HEK293T (cell line): Measurements from ENCODE around the gene SLC9C2.

ENCODE experiments used
- ELF4 ChIP-seq: fragments of 450-650 bp; IDR thresholded peaks from 2 replicates; pipeline ENCODE4 v1.6.1; 2017; ENCODE audit warnings: antibody characterized with exemption
- LEF1 ChIP-seq: fragments of 450-650 bp; IDR thresholded peaks from 2 replicates; pipeline ENCODE4 v1.6.1; 2017; ENCODE audit warnings: mild to moderate bottlenecking, borderline replicate concordance
- SUZ12 ChIP-seq: fragments of 450-650 bp; IDR thresholded peaks from 2 replicates; pipeline ENCODE4 v1.6.1; 2016; ENCODE audit warnings: mild to moderate bottlenecking

DNA sequence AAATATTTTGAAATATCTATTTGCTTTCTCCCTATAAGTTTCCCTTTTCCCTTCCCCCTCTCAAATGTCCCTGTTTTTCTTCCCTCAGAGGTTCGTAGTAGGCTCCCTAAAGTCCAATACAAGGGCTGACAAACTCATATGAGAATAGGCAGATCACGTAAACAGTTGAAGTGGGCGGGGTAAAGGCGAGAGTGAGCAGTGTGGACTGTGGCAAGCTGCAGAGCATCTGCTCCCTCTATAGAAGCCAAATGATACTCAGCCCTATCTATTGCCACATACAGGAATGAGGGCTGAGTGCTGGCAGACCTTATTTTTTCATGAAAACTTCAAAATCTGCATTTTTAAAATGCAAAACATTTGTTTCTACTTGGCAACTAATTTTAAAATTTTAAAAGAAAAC lies 99.5 kb downstream of the SLC9C2 start:
- TF ChIP-seq LEF1 = no peak
- TF ChIP-seq SUZ12 = no peak
- no peak for TF ChIP-seq ELF4
